CD1c-positive myeloid dendritic cell (primary cell): ENCODE measurements around the gene RAB43.
"Not testable (repeated sequence)": the region's sequence is repeated elsewhere in the genome, so short reads cannot be mapped to it uniquely, and the experiment has no call there.

Experiments
- DNase-seq: peaks from one replicate; pipeline ENCODE4 v3.0.0-alpha.2; 2016; ENCODE audit errors: extremely low spot score

RAB43 gene

DNA sequence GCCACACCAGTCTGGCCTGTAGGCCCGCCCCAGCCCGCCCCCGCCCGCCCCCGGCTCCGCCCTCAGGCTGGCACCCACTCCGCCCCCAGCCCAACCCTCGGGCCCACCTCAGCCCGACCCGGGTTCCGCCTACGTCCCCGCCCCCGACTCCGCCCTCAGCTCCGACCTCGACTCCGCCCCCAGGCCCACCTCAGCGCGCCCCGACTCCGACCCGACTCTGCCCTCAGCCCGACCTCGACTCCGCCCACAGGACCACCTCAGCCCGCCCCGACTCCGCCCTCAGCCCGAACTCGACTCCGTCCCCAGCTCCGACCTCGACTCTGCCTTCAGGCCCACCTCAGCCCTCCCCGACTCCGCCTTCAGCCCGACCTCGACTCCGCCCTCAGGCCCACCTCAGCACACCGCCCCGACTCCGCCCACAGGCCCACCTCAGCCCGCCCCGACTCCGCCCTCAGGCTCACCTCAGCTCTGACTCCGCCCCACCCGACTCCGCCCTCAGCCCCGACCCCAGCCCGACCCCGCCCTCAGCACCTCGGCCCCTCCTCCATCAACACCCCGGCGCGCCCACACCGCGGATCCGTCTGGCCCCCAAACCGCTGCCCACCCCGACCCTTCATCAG is at the start of gene RAB43:
TSS of gene RAB43 (minus strand) at position 13 of the 620 bp plus-strand sequence. CDS start 315 bp downstream, outside the sequence.
- DNase-seq: peak; percentile 64

DNA sequence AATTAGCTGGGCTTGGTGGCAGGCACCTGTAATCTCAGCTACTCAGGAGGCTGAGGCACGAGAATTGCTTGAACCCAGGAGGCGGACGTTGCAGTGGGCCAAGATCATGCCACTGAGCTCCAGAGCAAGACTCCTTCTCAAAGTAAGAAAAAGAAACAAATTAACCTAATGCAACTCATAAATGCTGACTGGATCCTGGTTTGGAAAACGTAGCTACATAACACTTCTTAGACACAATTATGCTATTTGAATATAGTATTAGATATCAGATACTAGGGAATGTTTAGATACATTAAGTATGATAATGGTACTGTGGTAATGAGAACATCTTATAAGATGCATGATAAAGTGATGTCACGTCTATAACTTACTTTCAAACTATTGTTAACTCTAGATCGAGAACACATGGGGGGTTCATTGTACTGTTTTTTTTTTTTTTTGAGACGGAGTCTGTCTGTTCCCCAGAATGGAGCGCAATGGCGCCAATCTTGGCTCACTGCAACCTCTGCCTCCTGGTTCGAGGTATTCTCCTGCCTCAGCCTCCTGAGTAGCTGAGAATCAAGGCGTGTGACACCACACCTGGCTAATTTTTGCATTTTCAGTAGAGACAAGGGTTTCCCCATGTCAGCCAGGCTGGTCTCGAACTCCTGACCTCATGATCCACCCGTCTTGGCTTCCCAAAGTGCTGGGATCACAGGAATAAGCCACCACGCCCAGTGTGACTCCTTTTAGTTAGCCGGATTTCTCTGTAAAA is 45.2 kb upstream of the RAB43 start:
- DNase-seq: no peak

DNA sequence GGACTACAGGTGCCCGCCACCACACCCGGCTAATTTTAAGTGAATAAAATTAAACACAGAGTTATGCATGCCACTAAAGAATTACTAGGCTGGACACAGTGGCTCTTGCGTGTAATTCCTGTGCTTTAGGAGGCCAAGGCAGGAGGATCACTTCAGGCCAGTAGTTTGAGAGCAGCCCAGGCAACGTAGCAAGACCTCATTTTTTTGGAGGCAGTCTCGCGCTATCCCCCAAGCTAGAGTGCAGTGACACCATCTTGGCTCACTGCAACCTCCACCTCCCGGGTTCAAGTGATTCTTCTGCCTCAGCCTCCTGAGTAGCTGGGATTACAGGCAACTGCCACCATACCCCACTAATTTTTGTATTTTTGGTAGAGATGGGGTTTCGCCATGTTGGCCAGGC is 44.0 kb upstream of the RAB43 start:
- DNase-seq: not testable (repeated sequence)

DNA sequence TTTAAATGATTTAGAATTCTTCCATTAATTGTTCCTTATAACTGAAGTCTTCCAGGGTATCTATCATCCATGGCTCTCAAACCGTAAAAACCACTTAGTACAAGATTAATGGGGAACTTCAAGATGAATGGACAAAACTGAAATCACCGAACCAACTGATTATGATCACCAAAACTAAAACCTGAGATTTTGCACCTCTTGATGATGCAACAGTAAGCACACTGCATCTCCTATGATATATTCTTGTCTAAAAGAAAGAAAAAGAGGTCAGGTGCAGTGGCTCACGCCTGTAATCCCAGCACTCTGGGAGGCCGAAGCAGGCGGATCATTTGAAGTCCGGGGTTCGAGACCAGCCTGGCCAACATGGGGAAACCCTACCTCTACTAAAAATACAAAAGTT is 42.9 kb upstream of the RAB43 start:
- DNase-seq: no peak

DNA sequence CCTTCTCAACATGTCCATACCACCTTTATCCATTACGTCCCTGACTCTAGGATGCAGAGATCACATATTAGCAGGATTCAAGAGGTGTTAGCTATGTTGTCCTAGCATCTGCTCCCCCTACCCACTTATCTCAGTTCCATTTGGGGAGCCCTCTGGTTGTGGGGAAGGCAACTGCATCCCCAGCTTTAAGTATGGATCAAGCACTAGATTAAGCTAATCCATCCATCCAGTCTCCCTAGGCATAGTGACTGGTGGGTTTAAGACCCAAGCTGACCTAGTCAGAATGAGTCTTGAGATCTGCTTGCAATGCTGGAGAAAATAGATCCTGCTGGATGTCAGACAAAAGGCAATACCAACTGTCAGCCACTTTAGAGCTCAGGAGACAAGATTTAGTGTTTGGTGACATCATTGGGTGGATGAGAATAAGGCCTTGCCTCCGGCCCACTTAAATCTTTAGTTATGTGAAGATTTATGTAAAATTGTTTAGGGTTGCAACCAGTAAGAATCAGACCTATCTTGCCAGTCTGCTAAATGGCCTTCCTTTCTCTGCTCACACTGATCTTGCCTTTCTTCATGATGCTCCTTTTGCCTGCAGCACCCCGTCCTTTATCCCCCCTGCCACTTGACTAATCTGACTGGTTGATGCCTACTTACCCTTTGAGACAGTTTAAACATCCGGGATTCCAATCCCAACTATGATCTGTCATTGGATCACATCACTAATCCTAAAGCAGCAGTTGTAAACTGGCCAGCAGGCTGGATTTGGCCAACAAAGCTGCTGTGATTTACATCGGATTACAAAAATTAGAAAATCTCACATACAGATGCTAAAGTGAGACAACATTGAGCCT is 41.4 kb upstream of the RAB43 start:
- DNase-seq: no peak

DNA sequence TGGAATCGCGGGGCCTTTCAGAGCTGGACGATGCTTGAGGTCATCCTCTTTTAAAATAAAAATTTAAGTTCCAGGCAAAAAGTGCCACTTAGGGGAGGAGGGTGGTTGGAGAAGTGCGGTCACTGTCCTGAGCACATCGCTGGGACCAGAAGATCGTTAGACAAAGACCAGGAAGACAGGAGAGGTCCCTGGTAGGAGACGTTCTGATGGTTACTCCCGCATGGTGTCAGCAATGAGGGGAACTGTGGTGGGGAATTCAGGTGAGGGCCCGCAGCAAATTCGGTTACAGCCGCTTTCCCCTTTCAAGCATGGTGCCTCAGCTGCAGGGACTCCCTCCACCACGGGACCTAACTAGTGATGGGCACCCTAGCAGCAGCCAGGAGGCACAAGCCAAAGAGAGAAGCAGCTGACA is 40.3 kb upstream of the RAB43 start:
- DNase-seq: peak; percentile 26

DNA sequence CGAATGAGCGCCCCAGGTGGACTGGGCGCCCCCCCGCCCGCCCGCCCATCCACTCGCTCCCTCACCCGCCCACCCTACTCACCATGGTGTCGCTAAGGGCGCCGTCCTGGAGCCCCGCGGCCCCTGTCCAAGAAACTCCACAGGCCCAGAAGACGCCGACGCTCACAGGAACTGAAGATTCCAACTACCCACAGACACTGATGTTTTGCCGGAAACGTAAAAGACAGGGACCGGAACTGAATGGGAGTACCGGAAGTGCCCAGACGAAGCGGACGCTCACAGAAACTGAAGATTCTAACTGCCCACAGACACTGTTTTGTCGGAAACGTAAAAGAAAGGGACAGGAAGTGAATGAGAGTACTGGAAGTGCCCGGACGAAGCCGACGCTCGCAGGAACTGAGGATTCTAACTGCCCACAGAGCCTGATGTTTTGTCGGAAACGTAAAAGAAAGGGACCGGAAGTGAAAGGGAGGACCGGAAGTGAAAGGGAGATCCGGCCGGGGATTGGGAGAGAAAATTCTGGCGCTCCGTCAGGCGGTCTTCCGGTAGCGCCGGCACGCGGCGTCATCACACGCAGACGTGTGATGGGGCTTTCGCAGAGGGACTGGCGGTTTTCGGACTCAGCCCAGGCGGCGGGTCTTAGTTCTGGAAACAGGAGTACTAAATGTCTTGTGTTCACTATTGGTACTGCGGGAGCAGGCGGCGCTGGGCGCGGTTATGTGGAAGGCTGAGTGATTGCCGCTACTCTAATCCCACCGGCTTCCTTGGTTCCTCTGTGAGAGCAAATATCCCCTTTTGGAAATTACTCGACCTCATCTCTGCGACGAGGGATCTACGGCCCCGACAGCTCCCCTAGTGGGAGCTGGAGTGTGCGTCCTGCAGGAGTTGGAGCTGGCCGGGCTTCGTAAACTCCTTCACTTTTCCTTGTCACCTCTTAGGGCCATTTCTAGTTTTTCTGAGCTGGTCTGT is 39.6 kb upstream of the RAB43 start, which contains the start of gene ISY1:
TSS of gene ISY1 (minus strand) at position 173 of the 969 bp plus-strand sequence. CDS start at position 85, 88 bp downstream.
- DNase-seq: peak; percentile 96

DNA sequence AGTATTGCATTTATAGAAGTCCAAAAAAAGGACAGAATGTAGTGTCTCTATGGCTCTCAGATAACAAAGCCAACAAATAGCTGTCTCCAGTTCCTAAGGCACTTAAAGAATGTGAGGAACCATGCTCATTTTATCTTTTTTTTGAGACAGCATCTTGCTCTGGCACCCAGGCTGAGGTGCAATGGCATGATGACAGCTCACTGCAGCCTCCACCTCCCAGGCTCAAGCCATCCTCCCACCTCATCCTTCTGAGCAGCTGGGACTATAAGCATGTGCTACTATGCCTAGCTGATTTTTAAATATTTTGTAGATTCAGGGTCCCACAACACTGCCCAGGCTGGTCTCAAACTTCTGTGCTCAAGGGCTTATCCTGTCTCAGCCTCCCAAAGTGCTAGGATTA is 23.2 kb upstream of the RAB43 start:
- DNase-seq: no peak

DNA sequence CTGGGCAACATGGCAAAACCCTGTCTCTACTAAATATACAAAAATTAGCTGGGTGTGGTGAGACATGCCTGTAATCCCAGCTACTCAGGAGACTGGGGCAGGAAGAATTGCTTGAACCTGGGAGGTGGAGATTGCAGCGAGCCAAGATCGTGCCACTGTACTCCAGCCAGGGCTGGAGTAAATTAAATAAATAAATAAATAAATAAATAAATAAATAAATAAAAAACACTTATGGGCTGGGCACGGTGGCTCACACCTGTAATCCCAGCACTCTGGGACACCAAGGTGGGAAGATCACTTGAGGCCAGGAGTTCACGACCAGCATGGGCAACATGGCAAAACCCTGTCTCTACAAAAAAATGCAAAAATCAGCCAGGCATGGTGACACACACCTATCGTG is 19.4 kb upstream of the RAB43 start:
- not testable (repeated sequence) for DNase-seq

DNA sequence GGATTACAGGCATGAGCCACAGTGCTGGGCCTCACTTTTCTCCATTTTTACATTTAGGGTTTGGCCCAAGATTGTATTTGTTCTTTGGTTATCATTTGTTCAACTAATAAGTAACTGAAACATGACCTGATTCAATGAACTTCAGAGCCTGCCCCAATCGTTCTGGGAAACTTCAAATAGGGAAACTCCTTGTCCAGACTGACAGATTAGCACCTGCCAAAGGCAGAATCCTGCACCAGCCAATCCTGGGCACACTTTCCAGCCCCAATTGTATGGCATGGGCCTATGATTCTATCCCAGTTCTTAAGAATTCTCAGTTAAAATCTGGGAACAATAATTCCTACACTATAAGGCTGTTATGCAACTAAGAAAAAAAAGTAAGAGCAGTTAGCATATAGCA is 18.3 kb upstream of the RAB43 start:
- no peak for DNase-seq

DNA sequence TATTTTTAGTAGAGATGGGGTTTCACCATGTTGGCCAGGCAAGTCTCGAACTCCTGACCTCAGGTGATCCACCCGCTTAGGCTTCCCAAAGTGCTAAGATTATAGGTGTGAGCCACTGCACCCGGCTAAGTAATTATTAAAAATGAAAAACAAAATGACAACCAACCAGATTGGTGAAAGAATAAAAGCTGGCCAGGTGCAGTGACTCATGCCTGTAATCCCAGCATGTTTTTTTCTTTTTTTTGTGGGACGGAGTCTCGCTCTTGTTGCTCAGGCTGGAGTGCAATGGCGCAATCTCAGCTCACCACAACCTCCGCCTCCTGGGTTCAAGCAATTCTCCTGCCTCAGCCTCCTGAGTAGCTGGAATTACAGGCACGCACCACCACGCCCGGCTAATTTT is 14.7 kb upstream of the RAB43 start:
- not testable (repeated sequence) for DNase-seq

DNA sequence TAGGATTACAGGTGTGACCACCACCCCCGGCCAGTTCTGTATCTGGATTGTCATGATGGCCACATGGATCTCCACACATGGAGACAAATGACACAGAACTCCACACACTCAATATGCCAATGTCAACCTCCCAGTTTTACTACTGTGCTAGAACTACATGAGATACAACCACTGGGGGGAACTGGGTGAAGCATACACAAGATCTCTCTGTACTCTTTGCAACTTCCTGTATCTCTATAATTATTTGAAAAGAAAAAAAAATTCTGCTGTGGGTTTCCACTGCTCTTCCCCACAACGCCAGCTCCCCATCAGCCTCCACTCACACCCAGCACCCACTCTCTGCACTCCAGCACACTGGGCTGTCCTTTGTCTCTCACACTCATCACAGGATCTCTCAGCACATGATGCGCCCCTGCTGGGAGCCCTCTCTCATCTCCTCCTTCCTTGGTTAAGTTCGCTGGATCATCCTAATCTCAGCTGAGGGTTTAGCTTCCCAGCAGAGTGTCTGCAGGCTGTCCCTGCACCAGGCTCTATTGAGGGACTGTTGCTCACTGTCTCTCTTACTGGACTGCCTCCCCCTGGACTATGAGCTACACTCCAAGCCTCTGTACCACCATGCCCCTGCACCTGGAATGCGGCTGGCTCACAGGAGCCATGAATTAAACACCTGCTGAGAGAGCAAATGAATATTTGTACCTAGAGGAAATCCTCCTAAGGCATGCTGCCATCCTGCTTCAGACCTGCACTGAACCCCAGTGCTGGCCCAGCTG is 10.7 kb upstream of the RAB43 start:
- DNase-seq: no peak

DNA sequence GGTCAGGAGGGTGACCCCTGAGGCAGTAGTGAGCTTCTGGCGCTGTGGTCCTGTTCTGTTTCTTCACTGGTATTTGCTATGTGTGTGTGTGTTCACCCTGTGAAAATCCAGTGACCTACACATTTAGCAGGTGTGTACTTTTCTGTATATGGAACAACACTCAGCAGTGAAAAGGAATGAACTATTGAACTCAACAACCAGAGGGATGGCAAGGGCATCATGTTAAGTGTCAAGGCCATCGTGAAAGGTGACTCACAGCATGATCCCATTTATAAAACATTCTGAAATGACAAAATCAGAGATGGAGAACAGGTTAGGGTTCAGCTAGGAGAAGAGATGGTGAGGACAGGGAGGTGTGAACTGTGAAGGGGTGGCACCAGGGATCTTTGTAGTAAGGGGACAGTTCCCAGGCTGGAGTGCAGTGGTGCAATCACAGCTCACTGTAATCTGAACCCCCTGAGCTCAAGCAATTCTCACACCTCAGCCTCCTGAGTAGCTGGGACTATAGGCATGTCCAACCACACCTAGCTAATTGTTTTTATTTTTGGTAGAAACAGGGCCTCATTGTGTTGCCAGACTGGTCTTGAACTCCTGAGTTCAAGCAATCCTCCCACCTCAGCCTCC is 10.0 kb upstream of the RAB43 start:
- DNase-seq: no peak

DNA sequence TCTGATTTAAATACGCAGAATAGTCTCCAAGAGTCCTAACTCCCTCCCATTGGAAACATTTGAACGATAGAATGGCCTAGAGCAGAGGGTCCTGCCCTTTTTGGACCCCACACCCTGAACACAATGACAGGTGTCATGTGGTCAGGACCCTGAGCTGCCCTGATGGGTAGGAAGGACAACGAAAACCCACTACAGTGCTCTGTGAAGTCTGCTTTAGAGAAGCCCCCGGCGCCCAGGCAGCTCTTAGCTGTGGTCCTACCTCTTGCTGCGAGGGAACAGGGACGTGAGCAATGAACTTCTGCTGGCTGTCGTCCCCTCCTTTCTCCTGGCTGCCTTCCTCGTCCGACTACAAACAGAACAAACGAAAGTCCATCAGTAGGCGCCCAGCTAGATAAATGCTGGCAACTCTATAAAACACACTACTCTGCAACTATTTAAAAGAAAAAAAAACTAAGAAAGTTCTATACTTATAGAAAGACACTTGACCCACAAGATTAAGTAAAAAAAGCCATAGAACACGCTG is 8.7 kb upstream of the RAB43 start:
- no peak for DNase-seq

DNA sequence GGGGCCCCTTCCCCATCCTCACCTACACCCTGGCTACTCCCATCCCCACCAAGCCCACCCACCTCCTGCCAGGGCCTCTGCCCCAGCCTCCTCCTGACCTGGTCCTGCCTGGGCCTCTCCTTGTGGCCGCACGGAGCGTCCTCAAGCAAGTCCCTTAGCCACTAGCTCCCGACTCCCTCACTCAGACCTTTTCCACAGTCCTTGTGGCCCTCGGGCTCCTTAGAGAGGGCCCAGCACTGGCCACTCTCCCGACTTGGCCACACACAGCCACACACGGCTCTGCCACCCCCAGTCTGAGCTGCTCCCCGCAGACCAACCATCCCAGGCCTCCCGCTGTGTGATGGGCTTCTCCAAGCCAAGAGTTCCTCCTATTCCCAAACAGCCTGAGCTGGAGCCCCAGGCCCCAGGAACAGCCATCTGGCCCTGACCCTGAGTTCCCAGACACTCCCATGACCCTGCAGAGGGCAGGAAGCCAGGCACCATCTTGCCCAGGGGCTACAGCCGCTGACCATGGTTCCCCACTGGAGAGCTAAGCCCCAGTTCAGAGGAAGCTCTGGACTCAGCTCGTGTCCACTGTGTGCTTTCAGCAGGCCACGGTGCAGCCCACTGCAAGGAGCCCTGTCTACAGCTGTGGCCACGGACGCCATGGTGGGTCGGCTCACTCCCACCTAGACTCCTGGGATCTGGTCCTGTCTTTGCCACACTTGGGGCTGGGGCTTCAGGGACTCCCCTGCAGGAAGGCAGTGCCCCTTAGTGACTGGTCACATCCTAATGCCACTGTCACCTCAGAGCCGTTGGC is 7.0 kb upstream of the RAB43 start:
- DNase-seq: no peak

DNA sequence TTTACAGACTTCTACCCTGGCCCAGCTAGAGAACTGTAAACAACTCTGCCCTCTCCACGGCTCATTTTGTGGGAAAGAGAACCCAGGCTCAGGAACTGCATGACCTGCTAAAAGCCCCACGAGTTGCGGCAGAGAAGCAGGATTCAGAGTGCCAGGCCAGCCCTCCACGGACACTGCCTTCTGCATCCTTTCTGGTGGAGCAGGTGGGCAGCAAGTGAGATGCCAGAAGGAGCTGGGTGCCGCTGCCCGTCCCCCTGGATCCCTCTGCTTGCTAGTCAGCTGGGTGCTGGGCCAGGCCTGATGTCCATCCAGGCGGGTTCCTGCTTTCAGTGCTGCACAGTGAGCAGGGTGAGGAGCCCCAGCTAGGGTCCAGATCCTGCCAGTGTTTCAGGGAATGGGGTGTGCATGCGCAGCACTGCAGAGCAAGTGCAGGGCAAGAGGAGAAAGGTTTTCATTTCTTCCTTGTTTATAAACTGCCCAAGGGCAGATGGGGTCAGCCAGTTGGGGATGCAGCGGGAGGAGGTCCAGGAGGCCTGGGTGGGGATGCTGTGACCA is 5.2 kb upstream of the RAB43 start:
- no peak for DNase-seq

DNA sequence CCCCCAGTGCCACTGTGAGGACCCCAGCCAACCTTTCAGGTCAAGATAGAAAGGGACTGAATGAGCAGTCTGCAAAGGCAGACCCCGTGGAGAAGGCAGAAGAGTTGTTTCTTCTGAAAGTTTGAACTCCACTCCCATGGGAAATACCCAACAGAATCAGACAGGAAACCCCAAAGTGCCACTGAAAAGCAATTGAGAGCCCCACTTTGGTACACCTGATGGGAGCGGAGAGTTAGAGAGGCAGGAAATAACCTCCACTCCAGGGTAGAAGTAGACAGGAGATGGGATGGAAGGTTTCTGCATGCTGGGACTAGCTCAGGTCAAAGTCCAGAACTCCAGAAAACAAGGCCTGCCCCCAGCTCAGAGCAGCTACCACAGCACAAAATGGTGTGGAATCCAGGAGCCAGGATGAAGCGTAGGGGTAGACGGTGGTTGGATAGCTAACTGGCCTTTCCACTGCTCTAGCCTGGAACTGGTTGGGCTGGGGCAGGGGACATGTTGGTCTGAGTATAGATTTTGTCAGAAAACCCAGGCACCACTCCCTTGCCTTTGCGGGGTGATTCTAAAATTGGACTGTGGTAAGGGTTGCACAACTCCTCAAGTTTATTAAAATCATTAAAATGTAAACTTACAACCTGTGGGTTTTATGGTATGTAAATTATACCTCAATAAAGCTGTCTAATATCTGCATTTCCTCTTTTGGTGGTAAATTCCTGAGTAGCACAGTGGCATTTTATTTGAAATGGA is 1.9 kb upstream of the RAB43 start:
- peak; percentile 11 for DNase-seq
